ENCODE measurements around the gene RPS15.
"Not testable (repeated sequence)": the region's sequence is repeated elsewhere in the genome, so short reads cannot be mapped to it uniquely, and the experiment has no call there.

The RPS15 gene

DNA sequence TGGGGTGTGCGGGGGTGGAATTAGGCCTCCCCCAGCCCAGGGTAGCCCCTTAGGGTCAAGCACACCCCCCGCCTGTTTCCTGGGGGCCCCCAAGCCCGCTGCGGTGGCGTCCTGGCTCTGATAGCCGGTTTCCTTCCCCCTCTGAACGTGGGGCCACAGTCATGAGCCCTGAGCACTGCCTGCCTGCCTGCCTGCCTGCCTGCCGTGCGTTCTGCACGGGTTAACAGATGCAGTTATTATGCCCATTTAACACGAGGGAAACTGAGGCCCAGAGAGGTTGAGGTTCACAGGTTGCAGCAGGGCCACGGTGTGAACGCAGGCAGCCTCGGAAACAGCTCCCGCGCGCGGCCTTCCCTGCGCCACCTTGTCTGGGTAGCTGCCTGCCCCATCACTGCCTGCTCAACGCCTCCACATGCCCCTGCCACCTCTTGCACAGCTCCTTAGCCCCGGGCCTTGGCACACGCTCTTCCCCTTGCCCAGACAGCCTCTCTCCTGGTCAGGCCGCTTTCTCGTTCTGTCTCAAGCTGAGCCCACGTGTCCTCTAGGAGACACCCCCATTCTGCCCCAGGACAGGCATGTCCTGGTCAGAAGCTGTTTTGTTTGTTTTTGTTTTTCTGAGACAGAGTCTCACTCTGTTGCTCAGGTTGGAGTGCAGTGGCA is 35.7 kb upstream of the RPS15 start:
- DNase-seq = peak; percentile 14

GRCh38 chr19:1406774-1407527 is 31.2 kb upstream of the RPS15 start:
- DNase-seq = peak; percentile 99

DNA sequence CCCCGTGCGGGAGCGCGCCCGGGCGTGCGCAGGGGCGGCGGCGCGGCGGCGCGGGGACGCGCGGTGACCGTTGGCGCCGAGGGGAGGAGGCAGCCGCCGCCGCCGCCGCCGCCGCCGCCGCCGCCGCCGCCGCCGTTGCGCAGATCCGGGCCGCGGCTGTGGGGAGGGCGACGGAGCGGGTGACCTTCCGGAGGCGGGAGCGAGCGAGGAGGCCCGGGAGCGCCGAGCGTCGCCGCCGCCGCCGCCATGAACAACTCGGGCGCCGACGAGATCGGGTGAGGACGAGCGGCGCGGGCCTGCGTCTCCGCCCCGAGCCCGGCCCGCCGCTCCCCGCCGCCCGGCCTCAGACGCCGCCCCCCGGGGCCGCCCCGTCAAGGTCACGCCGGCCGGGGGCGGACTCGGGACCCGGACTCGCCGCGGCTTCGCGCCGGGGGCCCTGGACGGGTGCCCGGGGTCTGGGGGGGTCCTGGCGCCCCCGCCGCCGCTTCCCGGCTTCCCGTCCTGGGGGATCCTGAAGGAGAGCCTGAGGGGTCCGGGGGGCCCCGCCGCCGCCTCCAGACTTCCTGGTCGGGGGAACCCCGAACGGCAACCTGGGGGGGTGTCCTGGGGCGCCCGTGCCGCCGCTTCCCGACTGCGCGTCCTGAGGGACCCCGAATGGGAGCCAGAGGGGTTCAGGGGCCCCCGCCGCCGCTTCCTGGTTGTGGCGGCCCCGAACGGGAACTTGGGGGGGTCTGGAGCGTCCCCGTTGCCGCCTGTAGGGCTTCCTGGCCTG is 30.5 kb upstream of the RPS15 start, which contains the start of gene DAZAP1:
DAZAP1 (plus strand) TSS at position 59 of the 772 bp plus-strand sequence; CDS start at position 247, 188 bp downstream.
- DNase-seq = no peak

GRCh38 chr19:1408300-1409203 is 29.6 kb upstream of the RPS15 start:
- DNase-seq = no peak

GRCh38 chr19:1409204-1410005 is 28.8 kb upstream of the RPS15 start:
- DNase-seq = no peak

- no peak for DNase-seq
Measured at GRCh38 chr19:1410136-1410786, 27.9 kb upstream of the RPS15 start.

GRCh38 chr19:1410789-1411188 is 27.4 kb upstream of the RPS15 start:
- DNase-seq = no peak

DNA sequence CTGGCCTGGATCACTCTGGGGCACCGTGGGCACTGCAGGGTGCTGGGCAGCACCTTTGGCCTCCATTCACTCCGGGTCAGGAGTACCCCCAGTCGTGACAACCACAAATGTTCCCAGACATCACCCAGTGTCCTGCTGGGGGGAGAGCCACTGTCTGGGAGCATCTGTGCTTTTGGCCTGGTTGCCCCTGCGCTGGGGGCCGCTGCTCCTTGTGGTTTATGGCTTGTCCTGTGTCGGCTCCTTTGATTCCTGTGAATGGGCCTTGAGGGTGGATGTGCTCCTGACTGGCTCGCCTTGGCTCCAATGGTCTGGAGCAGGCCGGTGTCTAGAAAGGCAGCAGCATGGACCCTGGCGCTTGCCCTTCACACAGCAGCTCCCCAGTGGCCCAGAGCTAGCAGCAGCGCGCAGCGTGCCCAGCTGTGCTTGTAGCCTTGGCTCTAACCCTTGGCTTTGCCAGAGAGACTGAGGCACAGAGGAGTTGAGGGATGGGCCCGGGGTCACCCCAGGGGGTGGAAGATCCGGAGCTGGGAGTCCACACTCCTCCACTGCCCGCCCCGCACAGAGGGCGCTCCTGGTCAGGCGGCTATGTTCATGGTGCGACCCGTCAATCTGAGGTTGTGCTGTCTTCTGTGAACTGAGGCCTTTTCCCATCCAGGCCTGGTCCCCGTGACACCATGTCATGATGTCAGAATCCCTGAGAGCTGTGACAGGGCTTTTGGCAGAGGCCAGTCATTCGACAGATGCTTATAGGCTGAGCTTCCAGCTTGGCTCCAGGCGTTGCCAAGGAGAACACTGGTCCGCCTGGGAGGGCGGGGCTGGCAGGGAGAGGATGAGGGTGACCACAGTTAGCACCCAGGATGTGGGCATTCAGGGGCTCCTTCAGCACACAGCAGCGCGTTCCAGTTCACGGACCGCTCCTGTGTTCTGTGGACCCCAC is 26.7 kb upstream of the RPS15 start:
- no peak for DNase-seq

DNA sequence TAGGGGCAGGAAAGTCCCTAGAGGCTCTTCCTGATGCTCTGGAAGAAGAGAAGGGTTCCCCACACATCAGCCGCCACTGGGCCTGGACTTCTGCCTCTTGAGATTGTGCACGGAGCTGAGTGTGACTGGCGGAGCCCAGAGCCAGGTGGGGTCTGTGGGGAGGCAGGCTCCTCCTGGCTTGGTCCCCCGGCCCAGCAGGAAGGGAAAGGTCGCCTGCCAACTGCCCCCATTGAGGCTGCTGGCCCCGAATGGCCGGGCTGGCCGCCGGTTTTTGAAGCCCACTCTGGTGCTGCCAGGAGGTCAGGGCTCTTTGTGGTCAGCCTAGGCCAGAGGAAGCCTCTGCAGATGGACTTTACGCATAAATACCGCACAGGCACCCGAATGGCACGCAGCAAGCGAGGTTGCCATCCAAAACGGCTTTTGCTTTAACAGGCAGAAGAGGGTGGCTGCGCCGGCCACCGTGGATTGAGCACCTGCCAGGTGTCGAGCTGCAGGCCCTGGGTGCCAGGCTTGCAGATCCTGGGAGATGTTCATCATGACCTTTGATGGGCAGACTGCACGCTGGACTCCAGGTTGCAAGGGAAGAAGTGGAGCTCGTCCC is 25.8 kb upstream of the RPS15 start:
- DNase-seq = no peak

DNA sequence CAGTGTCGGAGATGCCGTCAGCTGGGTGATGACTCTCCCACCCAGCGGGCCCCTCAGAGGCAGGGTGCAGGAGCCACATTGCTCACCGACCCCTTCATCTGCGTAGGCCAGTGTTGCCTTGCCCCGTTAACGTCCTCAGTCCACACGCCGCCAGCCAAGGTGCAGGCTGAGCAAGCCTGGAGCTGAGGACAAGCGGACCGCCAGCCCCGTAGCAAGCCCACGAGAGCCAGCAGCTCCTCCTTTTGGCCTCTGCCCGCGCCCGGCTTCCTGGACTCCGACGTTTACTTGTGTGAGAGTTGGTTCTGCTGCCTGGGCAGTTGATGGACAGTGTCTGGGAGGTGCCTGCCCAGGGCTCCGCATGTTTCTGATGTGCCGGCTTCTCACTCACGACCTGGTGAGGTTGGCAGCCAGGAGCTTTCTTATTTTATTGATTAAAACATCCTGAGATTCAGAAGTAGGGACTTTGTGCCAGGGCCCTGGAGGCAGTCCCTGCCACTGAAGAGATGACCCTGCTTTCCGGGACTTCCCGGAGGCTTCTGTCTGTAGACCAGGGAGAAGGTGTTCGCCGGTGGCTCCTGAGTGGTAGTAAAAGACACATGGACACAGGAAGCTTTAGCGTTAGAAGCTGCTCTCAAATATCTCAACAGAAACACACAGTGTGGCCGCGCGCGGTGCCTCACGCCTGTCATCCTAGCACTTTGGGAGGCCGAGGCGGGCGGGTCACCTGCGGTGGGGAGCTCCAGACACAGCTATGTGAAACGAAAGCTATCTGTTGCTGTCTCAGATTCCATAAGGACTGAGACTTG is 25.0 kb upstream of the RPS15 start:
- no peak for DNase-seq

GRCh38 chr19:1416014-1416841 is 22.0 kb upstream of the RPS15 start:
- DNase-seq = no peak

GRCh38 chr19:1417145-1417544 is 21.1 kb upstream of the RPS15 start:
- DNase-seq = no peak

- no peak for DNase-seq
Measured at GRCh38 chr19:1417681-1418495, 20.3 kb upstream of the RPS15 start.

DNA sequence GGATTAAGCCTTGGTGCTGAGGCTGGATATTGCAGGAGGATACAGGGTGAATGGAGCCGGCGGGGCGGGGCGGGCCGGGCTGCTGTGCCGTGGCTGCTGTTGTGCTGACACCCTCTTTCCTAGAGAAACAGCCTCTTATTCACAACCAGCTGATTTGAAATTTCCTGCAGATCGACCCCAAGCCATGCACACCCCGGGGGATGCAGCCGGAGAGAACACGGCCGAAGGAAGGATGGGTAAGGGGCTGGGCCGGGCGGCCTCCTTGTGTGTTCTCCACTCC is 19.8 kb upstream of the RPS15 start:
- DNase-seq = no peak

- no peak for DNase-seq
Measured at GRCh38 chr19:1418951-1419738, 19.1 kb upstream of the RPS15 start.

DNA sequence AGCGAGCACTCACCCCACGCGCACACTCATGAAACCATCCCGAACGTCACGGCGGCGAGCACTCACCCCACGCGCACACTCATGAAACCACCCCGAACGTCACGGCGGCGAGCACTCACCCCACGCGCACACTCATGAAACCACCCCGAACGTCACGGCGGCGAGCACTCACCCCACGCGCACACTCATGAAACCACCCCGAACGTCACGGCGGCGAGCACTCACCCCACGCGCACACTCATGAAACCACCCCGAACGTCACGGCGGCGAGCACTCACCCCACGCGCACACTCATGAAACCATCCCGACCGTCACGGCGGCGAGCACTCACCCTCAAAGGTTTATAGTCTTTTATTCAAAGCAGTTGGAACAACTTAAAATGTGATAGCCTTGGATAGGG is 18.1 kb upstream of the RPS15 start:
- DNase-seq = not testable (repeated sequence)

All from GDM1 (cell line).